H1 (cell line): ENCODE measurements around the gene ARHGAP26. TPM values are rescaled to one million over a fixed set of nuclear protein-coding genes. Genes with fewer than 3 reads are reported as not detected.

Experiments used
- BACH1 ChIP-seq: IDR thresholded peaks from 2 replicates; pipeline ENCODE4 v1.6.1; 2012; ENCODE audit warnings: low read length, improper control_type of control experiment
- BRCA1 ChIP-seq: IDR thresholded peaks from 2 replicates; pipeline ENCODE4 v1.6.1; 2012; ENCODE audit warnings: low read depth, low read length, improper control_type of control experiment
- EP300 ChIP-seq, 2 experiments: IDR thresholded peaks; 1 replicate in 1 of 2; 2 replicates in 1 of 2; pipeline ENCODE4 v1.6.1; 2011 to 2012; ENCODE audit warnings: low read depth in 2 of 2, low read length in 2 of 2, mild to moderate bottlenecking in 2 of 2, borderline replicate concordance in 1 of 2, inconsistent platforms in 1 of 2, moderate library complexity in 1 of 2
- EZH2 ChIP-seq: fragments of 200-600 bp; sonication (generic); IDR thresholded peaks from 2 replicates; pipeline ENCODE4 v1.7.1; 2012; ENCODE audit warnings: low read depth, mild to moderate bottlenecking, moderate library complexity, low read length, inconsistent platforms; ENCODE audit not compliant: severe bottlenecking
- FOSL1 ChIP-seq: IDR thresholded peaks from 2 replicates; pipeline ENCODE4 v1.6.1; 2011; ENCODE audit warnings: mild to moderate bottlenecking, low read depth, low read length, moderate library complexity; ENCODE audit not compliant: insufficient read depth
- NANOG ChIP-seq: IDR thresholded peaks from 2 replicates; pipeline ENCODE4 v1.6.1; 2011; ENCODE audit warnings: low read length, low read depth, mild to moderate bottlenecking, inconsistent platforms; ENCODE audit not compliant: insufficient read depth, poor library complexity, severe bottlenecking
- SUZ12 ChIP-seq: fragments of 200-600 bp; sonication (generic); IDR thresholded peaks from 2 replicates; pipeline ENCODE4 v1.6.1; 2012; ENCODE audit warnings: mild to moderate bottlenecking, inconsistent platforms, low read length, moderate library complexity, mixed read lengths
- ZNF274 ChIP-seq: IDR thresholded peaks from 2 replicates; pipeline ENCODE4 v1.7.0; 2012; ENCODE audit warnings: low read length, borderline replicate concordance; ENCODE audit errors: extremely low read depth
- polyA plus RNA-seq, 7 experiments: library from polyadenylated mRNA; depleted of rRNA in 3 of 7; stranded (reverse) in 5 of 7; unstranded in 2 of 7; fragments of >200 nt in 5 of 7; fragments of 200-250 nt in 2 of 7; gene quantifications; 1 replicate in 5 of 7; 2 replicates in 1 of 7; 4 replicates in 1 of 7; pipeline versions ENCODE4 v1.2.1 to v1.2.3, GENCODE V29; 2011 to 2013; ENCODE audit warnings: missing spikeins in 2 of 7, mixed read lengths in 2 of 7
- total RNA-seq: library from RNA; stranded (reverse); fragmentation: NEBNext Ultra II Directional; extraction: Animal tissue kit (Norgen Biotek cat#: 25700); gene quantifications from 2 replicates; pipeline ENCODE4 v1.2.1, GENCODE V29; 2021
- TF ChIP-seq, protein P1 (sequence below): fragments of 300-600 bp; sonication (generic); IDR thresholded peaks from 2 replicates; pipeline ENCODE4 v1.7.1; 2012; ENCODE audit warnings: low read length, moderate library complexity, mild to moderate bottlenecking, inconsistent platforms; ENCODE audit not compliant: insufficient replicate concordance
- TF ChIP-seq, protein P2 (sequence below): IDR thresholded peaks from 2 replicates; pipeline ENCODE4 v1.6.1; 2012; ENCODE audit warnings: inconsistent platforms

The ARHGAP26 gene
- total and polyA plus RNA-seq, 2 of the 8 experiments (the other 6 are each of a cell fraction or from before 2014, with no cell fraction given): 7.1 to 24.8 TPM

DNA sequence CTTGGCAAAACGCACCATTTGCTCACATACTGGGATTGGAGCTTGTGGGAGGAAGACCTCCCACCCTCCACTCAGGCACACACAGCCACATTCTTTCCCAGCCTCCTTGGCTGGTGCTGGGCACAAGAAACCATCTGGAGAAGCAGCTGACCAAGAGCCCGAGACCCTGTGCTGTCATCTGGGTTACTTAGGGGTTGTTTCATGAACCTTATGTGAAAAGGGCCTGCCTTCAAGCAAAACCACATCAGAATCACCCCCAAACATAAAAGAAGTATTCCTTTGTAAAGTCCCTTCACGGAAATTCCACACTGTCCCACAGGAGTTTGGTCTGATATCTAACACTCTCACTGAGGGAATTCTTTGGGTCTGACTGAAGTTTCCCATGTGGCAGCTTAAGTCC is 461.2 kb downstream of the ARHGAP26 start (continued):
- TF ChIP-seq, protein P1, sequence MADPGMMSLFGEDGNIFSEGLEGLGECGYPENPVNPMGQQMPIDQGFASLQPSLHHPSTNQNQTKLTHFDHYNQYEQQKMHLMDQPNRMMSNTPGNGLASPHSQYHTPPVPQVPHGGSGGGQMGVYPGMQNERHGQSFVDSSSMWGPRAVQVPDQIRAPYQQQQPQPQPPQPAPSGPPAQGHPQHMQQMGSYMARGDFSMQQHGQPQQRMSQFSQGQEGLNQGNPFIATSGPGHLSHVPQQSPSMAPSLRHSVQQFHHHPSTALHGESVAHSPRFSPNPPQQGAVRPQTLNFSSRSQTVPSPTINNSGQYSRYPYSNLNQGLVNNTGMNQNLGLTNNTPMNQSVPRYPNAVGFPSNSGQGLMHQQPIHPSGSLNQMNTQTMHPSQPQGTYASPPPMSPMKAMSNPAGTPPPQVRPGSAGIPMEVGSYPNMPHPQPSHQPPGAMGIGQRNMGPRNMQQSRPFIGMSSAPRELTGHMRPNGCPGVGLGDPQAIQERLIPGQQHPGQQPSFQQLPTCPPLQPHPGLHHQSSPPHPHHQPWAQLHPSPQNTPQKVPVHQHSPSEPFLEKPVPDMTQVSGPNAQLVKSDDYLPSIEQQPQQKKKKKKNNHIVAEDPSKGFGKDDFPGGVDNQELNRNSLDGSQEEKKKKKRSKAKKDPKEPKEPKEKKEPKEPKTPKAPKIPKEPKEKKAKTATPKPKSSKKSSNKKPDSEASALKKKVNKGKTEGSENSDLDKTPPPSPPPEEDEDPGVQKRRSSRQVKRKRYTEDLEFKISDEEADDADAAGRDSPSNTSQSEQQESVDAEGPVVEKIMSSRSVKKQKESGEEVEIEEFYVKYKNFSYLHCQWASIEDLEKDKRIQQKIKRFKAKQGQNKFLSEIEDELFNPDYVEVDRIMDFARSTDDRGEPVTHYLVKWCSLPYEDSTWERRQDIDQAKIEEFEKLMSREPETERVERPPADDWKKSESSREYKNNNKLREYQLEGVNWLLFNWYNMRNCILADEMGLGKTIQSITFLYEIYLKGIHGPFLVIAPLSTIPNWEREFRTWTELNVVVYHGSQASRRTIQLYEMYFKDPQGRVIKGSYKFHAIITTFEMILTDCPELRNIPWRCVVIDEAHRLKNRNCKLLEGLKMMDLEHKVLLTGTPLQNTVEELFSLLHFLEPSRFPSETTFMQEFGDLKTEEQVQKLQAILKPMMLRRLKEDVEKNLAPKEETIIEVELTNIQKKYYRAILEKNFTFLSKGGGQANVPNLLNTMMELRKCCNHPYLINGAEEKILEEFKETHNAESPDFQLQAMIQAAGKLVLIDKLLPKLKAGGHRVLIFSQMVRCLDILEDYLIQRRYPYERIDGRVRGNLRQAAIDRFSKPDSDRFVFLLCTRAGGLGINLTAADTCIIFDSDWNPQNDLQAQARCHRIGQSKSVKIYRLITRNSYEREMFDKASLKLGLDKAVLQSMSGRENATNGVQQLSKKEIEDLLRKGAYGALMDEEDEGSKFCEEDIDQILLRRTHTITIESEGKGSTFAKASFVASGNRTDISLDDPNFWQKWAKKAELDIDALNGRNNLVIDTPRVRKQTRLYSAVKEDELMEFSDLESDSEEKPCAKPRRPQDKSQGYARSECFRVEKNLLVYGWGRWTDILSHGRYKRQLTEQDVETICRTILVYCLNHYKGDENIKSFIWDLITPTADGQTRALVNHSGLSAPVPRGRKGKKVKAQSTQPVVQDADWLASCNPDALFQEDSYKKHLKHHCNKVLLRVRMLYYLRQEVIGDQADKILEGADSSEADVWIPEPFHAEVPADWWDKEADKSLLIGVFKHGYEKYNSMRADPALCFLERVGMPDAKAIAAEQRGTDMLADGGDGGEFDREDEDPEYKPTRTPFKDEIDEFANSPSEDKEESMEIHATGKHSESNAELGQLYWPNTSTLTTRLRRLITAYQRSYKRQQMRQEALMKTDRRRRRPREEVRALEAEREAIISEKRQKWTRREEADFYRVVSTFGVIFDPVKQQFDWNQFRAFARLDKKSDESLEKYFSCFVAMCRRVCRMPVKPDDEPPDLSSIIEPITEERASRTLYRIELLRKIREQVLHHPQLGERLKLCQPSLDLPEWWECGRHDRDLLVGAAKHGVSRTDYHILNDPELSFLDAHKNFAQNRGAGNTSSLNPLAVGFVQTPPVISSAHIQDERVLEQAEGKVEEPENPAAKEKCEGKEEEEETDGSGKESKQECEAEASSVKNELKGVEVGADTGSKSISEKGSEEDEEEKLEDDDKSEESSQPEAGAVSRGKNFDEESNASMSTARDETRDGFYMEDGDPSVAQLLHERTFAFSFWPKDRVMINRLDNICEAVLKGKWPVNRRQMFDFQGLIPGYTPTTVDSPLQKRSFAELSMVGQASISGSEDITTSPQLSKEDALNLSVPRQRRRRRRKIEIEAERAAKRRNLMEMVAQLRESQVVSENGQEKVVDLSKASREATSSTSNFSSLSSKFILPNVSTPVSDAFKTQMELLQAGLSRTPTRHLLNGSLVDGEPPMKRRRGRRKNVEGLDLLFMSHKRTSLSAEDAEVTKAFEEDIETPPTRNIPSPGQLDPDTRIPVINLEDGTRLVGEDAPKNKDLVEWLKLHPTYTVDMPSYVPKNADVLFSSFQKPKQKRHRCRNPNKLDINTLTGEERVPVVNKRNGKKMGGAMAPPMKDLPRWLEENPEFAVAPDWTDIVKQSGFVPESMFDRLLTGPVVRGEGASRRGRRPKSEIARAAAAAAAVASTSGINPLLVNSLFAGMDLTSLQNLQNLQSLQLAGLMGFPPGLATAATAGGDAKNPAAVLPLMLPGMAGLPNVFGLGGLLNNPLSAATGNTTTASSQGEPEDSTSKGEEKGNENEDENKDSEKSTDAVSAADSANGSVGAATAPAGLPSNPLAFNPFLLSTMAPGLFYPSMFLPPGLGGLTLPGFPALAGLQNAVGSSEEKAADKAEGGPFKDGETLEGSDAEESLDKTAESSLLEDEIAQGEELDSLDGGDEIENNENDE: no peak
- TF ChIP-seq SUZ12 (no peak), BACH1 (no peak), NANOG (no peak), ZNF274 (no peak), BRCA1 (no peak), EZH2 (no peak), EP300 (IDR thresholded peaks at IDR 0.05; ENCODE audit: borderline replicate concordance in 1 of 2, low read depth in 2 of 2, low read length in 2 of 2) (no peak), FOSL1 (no peak)
- TF ChIP-seq, protein P2, sequence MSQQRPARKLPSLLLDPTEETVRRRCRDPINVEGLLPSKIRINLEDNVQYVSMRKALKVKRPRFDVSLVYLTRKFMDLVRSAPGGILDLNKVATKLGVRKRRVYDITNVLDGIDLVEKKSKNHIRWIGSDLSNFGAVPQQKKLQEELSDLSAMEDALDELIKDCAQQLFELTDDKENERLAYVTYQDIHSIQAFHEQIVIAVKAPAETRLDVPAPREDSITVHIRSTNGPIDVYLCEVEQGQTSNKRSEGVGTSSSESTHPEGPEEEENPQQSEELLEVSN: no peak
